Sigmoid colon (tissue), 7 donors: ENCODE data around the gene HELB. TPM values are rescaled to one million over a fixed set of nuclear protein-coding genes. Genes with fewer than 3 reads are reported as not detected.

ENCODE experiments used
- DNase-seq: peaks from one replicate; pipeline ENCODE4 v3.0.0-alpha.2; 2019
- H3K27ac ChIP-seq, 4 donors: fragments of 200-600 bp; sonication (generic); one replicate each; pipeline ENCODE4 v1.5.1; 2016 to 2019; ENCODE audit warnings: mild to moderate bottlenecking in 1 of 4
- H3K27me3 ChIP-seq, 3 donors: fragments of 200-600 bp; sonication (generic); one replicate each; pipeline ENCODE4 v1.5.1; 2019; ENCODE audit warnings: mild to moderate bottlenecking in 1 of 3
- H3K36me3 ChIP-seq, 4 donors: fragments of 200-600 bp; sonication (generic); one replicate each; pipeline ENCODE4 v1.5.1; 2016 to 2019
- H3K4me1 ChIP-seq, 4 donors: fragments of 200-600 bp; sonication (generic); one replicate each; pipeline ENCODE4 v1.5.1; 2017 to 2019
- H3K4me3 ChIP-seq, 4 donors: fragments of 200-600 bp; sonication (generic); one replicate each; pipeline ENCODE4 v1.5.1; 2017 to 2019; ENCODE audit warnings: mild to moderate bottlenecking in 2 of 4, moderate library complexity in 1 of 4
- H3K9me3 ChIP-seq, 4 donors: fragments of 200-600 bp in 3 of 4; sonication (generic) in 3 of 4; one replicate each; pipeline versions ENCODE4 v1.5.1 to v1.6.1; 2013 to 2019
- EP300 ChIP-seq, 4 donors: sonication (generic); formaldehyde crosslinking; IDR thresholded peaks; one replicate each; pipeline ENCODE4 v1.6.1; 2017; ENCODE audit warnings: antibody characterized with exemption in 4 of 4
- POLR2A ChIP-seq, 2 donors: fragments of 450-650 bp; IDR thresholded peaks; one replicate each; pipeline ENCODE4 v1.6.1; 2016; ENCODE audit warnings: antibody characterized with exemption in 2 of 2, mild to moderate bottlenecking in 2 of 2, moderate library complexity in 2 of 2
- POLR2AphosphoS5 ChIP-seq, 4 donors: sonication (generic); formaldehyde crosslinking; IDR thresholded peaks; one replicate each; pipeline ENCODE4 v1.6.1; 2017; ENCODE audit warnings: antibody characterized with exemption in 4 of 4
- WGBS, 2 donors: extraction: QIAGEN DNeasy Blood & Tissue Kit; methylation state at CpG; one replicate each; pipeline ENCODE4 v1.1.7; 2013; 5-methylcytosine and 5-hydroxymethylcytosine counted together
- intact Hi-C: fragments of 100-400 bp; cut with DNase I; formaldehyde crosslinking; loops from one replicate; pipeline ENCODE4 v1.15.1; 2023
- polyA plus RNA-seq, 3 donors: library from polyadenylated mRNA; stranded (reverse); fragments of 200-250 nt; gene quantifications; one replicate each; pipeline ENCODE4 v1.2.3, GENCODE V29; 2013
- total RNA-seq, 4 donors: library from RNA; depleted of rRNA; stranded (reverse); fragments of >200 nt; gene quantifications; one replicate each; pipeline ENCODE4 v1.1.0, GENCODE V29; 2016
- TF ChIP-seq, protein P1 (sequence below), 4 experiments: fragments of 450-650 bp in 3 of 4; fragments of 200-600 bp in 1 of 4; IDR thresholded peaks; one replicate each; pipeline ENCODE4 v1.5.1; 2016 to 2019; ENCODE audit warnings: antibody characterized with exemption in 4 of 4, mild to moderate bottlenecking in 3 of 4, moderate library complexity in 2 of 4
- donor health status: healthy with polysubstance abuse.
- donor health status: Bipolar disorder and iron deficiency.
- donor health status: healthy.

Gene HELB
- total and polyA plus RNA-seq, 7 donors = under 0.01 to 8.6 (median 3.2) TPM

GRCh38 chr12:66321435-66321834 lies 19.1 kb downstream of the HELB start:
- H3K9me3 ChIP-seq = no peaks in the 10 kb centered on the region
- no peak overlapping the region for H3K4me3 ChIP-seq
- H3K27ac ChIP-seq = no peak overlapping the region
- no peaks in the 10 kb centered on the region for H3K4me1 ChIP-seq
- no peak for TF ChIP-seq EP300 (IDR thresholded peaks at IDR 0.05)
- TF ChIP-seq, protein P1, sequence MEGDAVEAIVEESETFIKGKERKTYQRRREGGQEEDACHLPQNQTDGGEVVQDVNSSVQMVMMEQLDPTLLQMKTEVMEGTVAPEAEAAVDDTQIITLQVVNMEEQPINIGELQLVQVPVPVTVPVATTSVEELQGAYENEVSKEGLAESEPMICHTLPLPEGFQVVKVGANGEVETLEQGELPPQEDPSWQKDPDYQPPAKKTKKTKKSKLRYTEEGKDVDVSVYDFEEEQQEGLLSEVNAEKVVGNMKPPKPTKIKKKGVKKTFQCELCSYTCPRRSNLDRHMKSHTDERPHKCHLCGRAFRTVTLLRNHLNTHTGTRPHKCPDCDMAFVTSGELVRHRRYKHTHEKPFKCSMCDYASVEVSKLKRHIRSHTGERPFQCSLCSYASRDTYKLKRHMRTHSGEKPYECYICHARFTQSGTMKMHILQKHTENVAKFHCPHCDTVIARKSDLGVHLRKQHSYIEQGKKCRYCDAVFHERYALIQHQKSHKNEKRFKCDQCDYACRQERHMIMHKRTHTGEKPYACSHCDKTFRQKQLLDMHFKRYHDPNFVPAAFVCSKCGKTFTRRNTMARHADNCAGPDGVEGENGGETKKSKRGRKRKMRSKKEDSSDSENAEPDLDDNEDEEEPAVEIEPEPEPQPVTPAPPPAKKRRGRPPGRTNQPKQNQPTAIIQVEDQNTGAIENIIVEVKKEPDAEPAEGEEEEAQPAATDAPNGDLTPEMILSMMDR (IDR thresholded peaks at IDR 0.05) = no peak
- no peak for TF ChIP-seq POLR2A (IDR thresholded peaks at IDR 0.05)
- no peak for TF ChIP-seq POLR2AphosphoS5 (IDR thresholded peaks at IDR 0.05)
- intact Hi-C loops = no loop called here
- H3K36me3 ChIP-seq = peaks cover 0 to 24% (median 0%) of the 10 kb centered on the region in 4 donors
- no peak for DNase-seq
- H3K27me3 ChIP-seq = no peaks in the 10 kb centered on the region

DNA sequence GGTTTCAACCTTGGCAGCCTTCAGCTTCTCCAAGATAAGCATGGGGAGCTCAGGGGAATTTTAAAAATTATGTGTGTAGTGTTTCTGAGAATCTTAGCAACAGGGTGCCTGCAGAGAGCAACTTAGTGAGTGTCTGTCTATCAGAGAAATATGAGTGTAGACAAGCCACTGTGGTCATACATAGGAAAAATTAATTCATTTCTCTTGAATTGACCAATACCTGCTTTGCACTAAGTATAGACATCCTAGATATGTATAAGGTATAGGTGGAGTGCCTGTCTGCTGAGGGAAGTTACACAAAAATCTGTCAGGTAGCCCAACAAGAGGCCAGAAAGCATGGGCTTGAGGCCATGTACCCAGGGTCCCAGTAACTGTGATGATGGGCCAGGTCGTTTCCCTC lies 20.7 kb downstream of the HELB start:
- Histone ChIP-seq H3K27ac (no peak overlapping the region), H3K27me3 (no peaks in the 10 kb centered on the region), H3K9me3 (no peaks in the 10 kb centered on the region), H3K4me3 (no peak overlapping the region), H3K4me1 (no peaks in the 10 kb centered on the region), H3K36me3 (peaks cover 0 to 24% (median 0%) of the 10 kb centered on the region in 4 donors)
- TF ChIP-seq POLR2A (IDR thresholded peaks at IDR 0.05) (no peak), POLR2AphosphoS5 (IDR thresholded peaks at IDR 0.05) (no peak), EP300 (IDR thresholded peaks at IDR 0.05) (no peak)
- TF ChIP-seq, protein P1 (IDR thresholded peaks at IDR 0.05) = no peak
- DNase-seq = no peak
- intact Hi-C loops = no loop called here
- WGBS, 2 donors = 89 to 94% methylated on average over 1 of the region's 1 CpG

DNA sequence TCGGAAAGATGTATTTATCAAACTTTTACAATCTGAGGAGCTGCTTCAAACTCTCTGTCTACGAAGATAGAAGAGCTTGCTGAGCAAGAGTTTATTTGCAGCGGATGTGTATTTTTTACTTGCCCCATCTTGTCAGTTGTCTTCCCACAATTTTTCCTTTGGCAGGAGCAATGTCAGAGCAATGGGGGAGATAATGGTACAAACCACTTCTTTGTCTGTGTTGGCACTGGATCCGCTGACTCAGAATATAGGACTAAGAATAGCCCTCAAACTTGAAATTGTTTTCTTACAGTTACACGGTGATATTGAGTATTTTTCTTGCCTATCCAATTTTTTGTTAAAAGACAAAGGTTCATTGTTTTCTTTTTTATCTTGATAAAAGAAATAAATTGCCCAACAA lies 27.6 kb downstream of the HELB start:
- Histone ChIP-seq H3K4me1 (no peaks in the 10 kb centered on the region), H3K27me3 (no peaks in the 10 kb centered on the region), H3K9me3 (no peaks in the 10 kb centered on the region), H3K27ac (no peak overlapping the region), H3K4me3 (no peak overlapping the region), H3K36me3 (peaks cover 0 to 21% (median 0%) of the 10 kb centered on the region in 4 donors)
- no peak for DNase-seq
- intact Hi-C loops = no loop called here
- no peak for TF ChIP-seq POLR2A (IDR thresholded peaks at IDR 0.05)
- TF ChIP-seq EP300 (IDR thresholded peaks at IDR 0.05) = no peak
- no peak for TF ChIP-seq POLR2AphosphoS5 (IDR thresholded peaks at IDR 0.05)
- TF ChIP-seq, protein P1 (IDR thresholded peaks at IDR 0.05) = no peak
- WGBS, 2 donors = 94 to 96% methylated on average over 5 of the region's 5 CpGs

- TF ChIP-seq POLR2AphosphoS5 (IDR thresholded peaks at IDR 0.05) (no peak), EP300 (IDR thresholded peaks at IDR 0.05) (no peak), POLR2A (IDR thresholded peaks at IDR 0.05) (no peak)
- TF ChIP-seq, protein P1 (IDR thresholded peaks at IDR 0.05) = no peak
- intact Hi-C loops = no loop called here
- Histone ChIP-seq H3K4me1 (no peaks in the 10 kb centered on the region), H3K27ac (no peak overlapping the region), H3K36me3 (peaks cover 0 to 18% (median 0%) of the 10 kb centered on the region in 4 donors), H3K9me3 (no peaks in the 10 kb centered on the region), H3K27me3 (no peaks in the 10 kb centered on the region), H3K4me3 (no peak overlapping the region)
- 93% methylated on average over 13 of the region's 13 CpGs for WGBS, 2 donors
- no peak for DNase-seq
Measured at GRCh38 chr12:66331016-66331415, 28.7 kb downstream of the HELB start.

GRCh38 chr12:66331814-66332213 lies 29.5 kb downstream of the HELB start:
- Histone ChIP-seq H3K4me1 (no peaks in the 10 kb centered on the region), H3K36me3 (peaks cover 0 to 14% (median 0%) of the 10 kb centered on the region in 4 donors), H3K4me3 (no peak overlapping the region), H3K9me3 (no peaks in the 10 kb centered on the region), H3K27me3 (no peaks in the 10 kb centered on the region), H3K27ac (no peak overlapping the region)
- intact Hi-C loops = no loop called here
- 95 to 97% methylated on average over 1 of the region's 1 CpG for WGBS, 2 donors
- no peak for TF ChIP-seq POLR2AphosphoS5 (IDR thresholded peaks at IDR 0.05)
- TF ChIP-seq, protein P1 (IDR thresholded peaks at IDR 0.05) = no peak
- no peak for TF ChIP-seq POLR2A (IDR thresholded peaks at IDR 0.05)
- no peak for TF ChIP-seq EP300 (IDR thresholded peaks at IDR 0.05)
- DNase-seq = no peak
